ENCODE data around the gene PLXDC2. TPM values are rescaled to one million over a fixed set of nuclear protein-coding genes. Genes with fewer than 3 reads are reported as not detected.

The PLXDC2 gene
- total and polyA plus RNA-seq, 10 of the 15 experiments (the other 5 are each of a cell fraction or from before 2014, with no cell fraction given), result 0.05 to 1.8 (median 0.14) TPM; not detected in 2

DNA sequence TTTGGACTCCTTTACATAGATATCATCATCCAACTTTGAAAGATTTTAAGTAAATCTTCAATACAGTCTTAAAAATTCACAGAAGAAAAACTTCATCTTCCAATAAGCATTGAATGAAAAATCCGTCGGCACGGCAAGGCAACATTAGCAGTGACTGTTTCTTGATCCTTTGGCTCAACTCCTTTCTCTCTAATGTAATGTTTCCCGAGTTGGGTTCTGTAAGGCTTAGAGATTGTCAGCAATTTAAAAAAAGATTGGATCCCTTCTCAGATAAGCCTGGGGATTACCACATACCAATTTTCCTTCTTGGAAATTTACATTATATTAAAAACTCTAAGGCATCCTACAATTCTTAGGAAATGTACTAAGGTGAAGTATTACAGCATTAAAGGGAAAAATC is 291.8 kb downstream of the PLXDC2 start:
- FAIRE-seq (no peak), DNase-seq (ENCODE audit: low read depth, low spot score) (no peak), ATAC-seq (no peak)
- Histone ChIP-seq H3K9me3 (replicated peaks; ENCODE audit: control insufficient read depth, insufficient read depth, low read length) (no peaks in the 10 kb centered on the region; the same call in 2 of the 3 replicates), H3K4me1 (ENCODE audit: control insufficient read depth, insufficient read depth, low read length) (no peaks in the 10 kb centered on the region), H4K20me1 (ENCODE audit: control insufficient read depth, insufficient read depth) (no peaks in the 10 kb centered on the region), H3K36me3 (ENCODE audit: control insufficient read depth in 2 of 2, insufficient read depth in 2 of 2, low read length in 1 of 2) (no peaks in the 10 kb centered on the region), H3K27ac (ENCODE audit: control insufficient read depth, insufficient read depth) (no peak overlapping the region), H3K27me3 (replicated peaks in 1 of 2; ENCODE audit: control insufficient read depth in 2 of 2, insufficient read depth in 2 of 2, low read length in 1 of 2) (no peaks in the 10 kb centered on the region), H3K9ac (ENCODE audit: control insufficient read depth, insufficient read depth, low read length) (no peak overlapping the region), H3K4me3 (no peak overlapping the region), H3K79me2 (ENCODE audit: control insufficient read depth, insufficient read depth, low read length) (no peaks in the 10 kb centered on the region), H3K4me2 (ENCODE audit: control insufficient read depth, insufficient read depth) (no peak overlapping the region), H2AFZ (ENCODE audit: control insufficient read depth, low read depth, low read length) (no peak overlapping the region)
- POLR2A ChIA-PET, result no interaction called here
- in situ Hi-C loops (cut with MboI), result no loop called here
- 24% methylated on average over 4 of the region's 4 CpGs for WGBS (ENCODE audit: insufficient coverage, insufficient replicate concordance, low lambda C conversion rate, missing lambda C conversion rate)
- CTCF ChIA-PET, result no interaction called here
- RAD21 ChIA-PET (ENCODE audit: unreplicated experiment), result no interaction called here
- TF ChIP-seq NFYA (IDR thresholded peaks at IDR 0.05; ENCODE audit: borderline replicate concordance, low read depth, low read length) (no peak), SP1 (IDR thresholded peaks at IDR 0.05; ENCODE audit: low read depth, low read length) (no peak), TARDBP (IDR thresholded peaks at IDR 0.05; ENCODE audit: borderline replicate concordance) (no peak), HDAC6 (IDR thresholded peaks at IDR 0.05; ENCODE audit: unreplicated experiment) (no peak)
- TF ChIP-seq, protein P1, sequence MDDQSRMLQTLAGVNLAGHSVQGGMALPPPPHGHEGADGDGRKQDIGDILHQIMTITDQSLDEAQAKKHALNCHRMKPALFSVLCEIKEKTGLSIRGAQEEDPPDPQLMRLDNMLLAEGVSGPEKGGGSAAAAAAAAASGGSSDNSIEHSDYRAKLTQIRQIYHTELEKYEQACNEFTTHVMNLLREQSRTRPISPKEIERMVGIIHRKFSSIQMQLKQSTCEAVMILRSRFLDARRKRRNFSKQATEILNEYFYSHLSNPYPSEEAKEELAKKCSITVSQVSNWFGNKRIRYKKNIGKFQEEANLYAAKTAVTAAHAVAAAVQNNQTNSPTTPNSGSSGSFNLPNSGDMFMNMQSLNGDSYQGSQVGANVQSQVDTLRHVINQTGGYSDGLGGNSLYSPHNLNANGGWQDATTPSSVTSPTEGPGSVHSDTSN (IDR thresholded peaks at IDR 0.05; ENCODE audit: insufficient replicate concordance, low read depth, low read length), result no peak
- TF ChIP-seq, protein P2, sequence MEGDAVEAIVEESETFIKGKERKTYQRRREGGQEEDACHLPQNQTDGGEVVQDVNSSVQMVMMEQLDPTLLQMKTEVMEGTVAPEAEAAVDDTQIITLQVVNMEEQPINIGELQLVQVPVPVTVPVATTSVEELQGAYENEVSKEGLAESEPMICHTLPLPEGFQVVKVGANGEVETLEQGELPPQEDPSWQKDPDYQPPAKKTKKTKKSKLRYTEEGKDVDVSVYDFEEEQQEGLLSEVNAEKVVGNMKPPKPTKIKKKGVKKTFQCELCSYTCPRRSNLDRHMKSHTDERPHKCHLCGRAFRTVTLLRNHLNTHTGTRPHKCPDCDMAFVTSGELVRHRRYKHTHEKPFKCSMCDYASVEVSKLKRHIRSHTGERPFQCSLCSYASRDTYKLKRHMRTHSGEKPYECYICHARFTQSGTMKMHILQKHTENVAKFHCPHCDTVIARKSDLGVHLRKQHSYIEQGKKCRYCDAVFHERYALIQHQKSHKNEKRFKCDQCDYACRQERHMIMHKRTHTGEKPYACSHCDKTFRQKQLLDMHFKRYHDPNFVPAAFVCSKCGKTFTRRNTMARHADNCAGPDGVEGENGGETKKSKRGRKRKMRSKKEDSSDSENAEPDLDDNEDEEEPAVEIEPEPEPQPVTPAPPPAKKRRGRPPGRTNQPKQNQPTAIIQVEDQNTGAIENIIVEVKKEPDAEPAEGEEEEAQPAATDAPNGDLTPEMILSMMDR (IDR thresholded peaks at IDR 0.05 in 2 of 3, conservative IDR thresholded peaks at IDR 0.05 in 1 of 3; ENCODE audit: control insufficient read depth in 2 of 3, extremely low read depth in 1 of 3, insufficient read depth in 1 of 3, low read depth in 3 of 3, low read length in 3 of 3), result no peak
- TF ChIP-seq, protein P3, sequence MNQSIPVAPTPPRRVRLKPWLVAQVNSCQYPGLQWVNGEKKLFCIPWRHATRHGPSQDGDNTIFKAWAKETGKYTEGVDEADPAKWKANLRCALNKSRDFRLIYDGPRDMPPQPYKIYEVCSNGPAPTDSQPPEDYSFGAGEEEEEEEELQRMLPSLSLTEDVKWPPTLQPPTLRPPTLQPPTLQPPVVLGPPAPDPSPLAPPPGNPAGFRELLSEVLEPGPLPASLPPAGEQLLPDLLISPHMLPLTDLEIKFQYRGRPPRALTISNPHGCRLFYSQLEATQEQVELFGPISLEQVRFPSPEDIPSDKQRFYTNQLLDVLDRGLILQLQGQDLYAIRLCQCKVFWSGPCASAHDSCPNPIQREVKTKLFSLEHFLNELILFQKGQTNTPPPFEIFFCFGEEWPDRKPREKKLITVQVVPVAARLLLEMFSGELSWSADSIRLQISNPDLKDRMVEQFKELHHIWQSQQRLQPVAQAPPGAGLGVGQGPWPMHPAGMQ (IDR thresholded peaks at IDR 0.05; ENCODE audit: borderline replicate concordance), result no peak
- SMC1A ChIA-PET (ENCODE audit: uncharacterized antibody, unreplicated experiment), result interaction anchor here (1.3 kb wide), 1 partner anchor 10 kb away, joined by 4 read pairs; no protein-coding TSS in a partner anchor
- BruUV-seq (replicated peaks), result no TSS peak
- intact Hi-C loops (cut with micrococcal nuclease; ENCODE audit: unreplicated experiment), result no loop called here
